GM10266 (cell line): ENCODE measurements around the gene NME8.

Source experiments
- DNase-seq: peaks from one replicate; pipeline ENCODE4 v3.0.0; 2012; ENCODE audit errors: extremely low spot score
- CTCF ChIP-seq: IDR thresholded peaks from 2 replicates; pipeline ENCODE4 v1.5.1; 2012; ENCODE audit warnings: mild to moderate bottlenecking, low read depth; ENCODE audit not compliant: control insufficient read depth, insufficient read depth; ENCODE audit errors: missing control alignments

The NME8 gene

DNA sequence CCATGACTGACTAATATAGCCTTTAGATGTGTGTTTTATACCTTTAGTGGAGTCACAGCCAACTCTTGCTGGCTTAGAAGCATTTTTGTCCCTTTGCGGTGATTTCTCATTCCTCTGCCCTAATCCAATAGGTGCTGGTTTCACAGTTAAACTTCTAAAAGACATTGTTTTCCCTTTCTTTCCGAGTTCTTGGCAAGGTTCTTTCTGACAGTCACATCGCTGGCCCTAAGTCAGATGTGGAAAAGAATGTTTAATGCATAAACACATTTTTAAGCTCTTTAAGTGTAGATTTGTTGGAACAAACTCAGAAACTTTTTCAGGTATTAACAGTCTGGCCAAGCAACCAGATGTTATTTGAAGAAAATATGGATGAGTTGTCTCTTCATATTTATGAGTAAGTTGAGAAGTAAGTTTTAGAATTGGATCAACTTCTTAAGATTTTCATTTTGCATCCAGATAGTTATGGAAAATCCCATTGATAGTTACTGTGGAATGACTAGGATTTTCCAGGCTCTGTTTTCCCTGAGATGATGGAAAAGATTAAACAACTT is 76.2 kb downstream of the NME8 start:
- TF ChIP-seq CTCF: no peak

DNA sequence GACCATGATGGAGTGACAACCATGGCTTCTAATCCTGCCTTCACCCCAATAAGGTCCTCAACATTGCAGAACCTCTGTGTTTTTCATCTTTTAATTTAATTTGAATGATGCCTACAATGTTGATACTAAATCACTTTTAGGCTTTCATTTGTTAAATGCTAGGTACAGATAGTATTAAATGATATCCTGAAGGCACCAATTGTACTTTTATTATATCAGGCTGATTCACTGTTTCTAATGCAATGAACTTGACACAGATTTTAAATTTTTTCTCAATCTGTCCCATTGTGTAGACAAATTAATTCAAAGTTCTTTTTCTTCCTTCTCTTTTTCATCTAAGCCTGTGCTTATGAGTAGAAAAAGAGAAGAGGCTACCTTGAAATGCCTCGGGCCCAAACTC is 77.2 kb downstream of the NME8 start:
- TF ChIP-seq CTCF: no peak
- no peak for DNase-seq

More for the DNA sequence above, 76.2 kb downstream of the NME8 start:
- DNase-seq: no peak

GRCh38 chr7:37927773-37928444 is 79.5 kb downstream of the NME8 start:
- no peak for TF ChIP-seq CTCF
- DNase-seq: no peak

- no peak for TF ChIP-seq CTCF
- DNase-seq: no peak
Measured at GRCh38 chr7:37928878-37929277, 80.5 kb downstream of the NME8 start.

DNA sequence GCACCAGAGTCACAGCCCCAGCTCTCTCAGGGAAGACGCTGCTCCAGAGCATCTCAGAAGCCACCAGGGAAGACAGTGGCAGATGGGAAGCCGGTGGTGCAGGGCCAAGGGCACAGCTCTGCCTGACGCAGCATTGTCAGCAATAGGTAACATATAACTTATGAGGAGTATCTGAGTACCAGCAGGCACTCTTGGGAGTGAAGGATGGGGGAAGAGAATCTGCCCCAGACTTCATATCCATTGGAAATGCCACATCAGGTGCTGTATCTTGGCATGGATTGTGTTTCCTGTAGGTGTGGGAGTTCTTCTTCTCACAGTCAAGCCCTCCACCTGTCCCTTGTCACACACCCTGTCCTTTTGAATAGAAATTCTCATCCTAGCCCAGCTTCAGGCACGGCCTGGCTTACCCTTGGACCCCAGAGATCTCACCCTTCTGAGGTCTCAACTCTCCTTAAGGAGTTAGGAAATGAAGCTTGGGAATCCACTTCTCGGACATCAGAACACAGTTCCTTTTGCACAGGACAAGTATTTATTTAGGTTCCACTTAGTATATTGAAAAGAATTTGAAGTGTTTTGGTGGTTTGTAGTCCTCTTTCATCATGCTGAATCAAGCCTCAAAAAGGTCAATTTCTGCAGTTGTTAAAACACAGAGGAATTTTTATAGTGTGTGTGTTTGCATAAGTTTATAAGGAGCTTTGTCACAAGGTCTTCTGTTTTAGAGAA is 82.0 kb downstream of the NME8 start:
- DNase-seq: no peak
- TF ChIP-seq CTCF: no peak

GRCh38 chr7:37932543-37932942 is 84.1 kb downstream of the NME8 start:
- DNase-seq: no peak
- TF ChIP-seq CTCF: no peak
